Peyer's patch (tissue), 4 donors: ENCODE data around the gene TMCC3. TPM values are rescaled to one million over a fixed set of nuclear protein-coding genes. Genes with fewer than 3 reads are reported as not detected.
A peak's percentile ranks its signal among the peaks of the same experiment; 100 is the strongest.

Experiments
- DNase-seq, 3 donors: peaks; one replicate each; pipeline ENCODE4 v3.0.0-alpha.2; 2017 to 2019
- H3K27ac ChIP-seq, 4 donors: fragments of 200-600 bp; sonication (generic); one replicate each; pipeline ENCODE4 v1.5.1; 2016 to 2019
- H3K27me3 ChIP-seq, 2 donors: fragments of 200-600 bp; sonication (generic); one replicate each; pipeline ENCODE4 v1.5.1; 2019
- H3K36me3 ChIP-seq, 3 donors: fragments of 200-600 bp; sonication (generic); one replicate each; pipeline ENCODE4 v1.5.1; 2016 to 2019
- H3K4me1 ChIP-seq, 4 donors: fragments of 200-600 bp; sonication (generic); one replicate each; pipeline ENCODE4 v1.5.1; 2016 to 2019
- H3K4me3 ChIP-seq, 4 donors: fragments of 200-600 bp; sonication (generic); 1 replicate in 3 of 4; 2 replicates in 1 of 4; pipeline ENCODE4 v1.5.1; 2016 to 2019; ENCODE audit warnings: mild to moderate bottlenecking in 1 of 4
- H3K9me3 ChIP-seq, 4 donors: fragments of 200-600 bp; sonication (generic); one replicate each; pipeline ENCODE4 v1.5.1; 2016 to 2019; ENCODE audit warnings: mild to moderate bottlenecking in 1 of 4
- CTCF ChIP-seq, 6 experiments: fragments of 450-650 bp in 4 of 6; fragments of 200-600 bp in 2 of 6; sonication (generic) in 1 of 6; IDR thresholded peaks; one replicate each; pipeline ENCODE4 v1.5.1; 2017 to 2019; ENCODE audit warnings: antibody characterized with exemption in 6 of 6, mild to moderate bottlenecking in 3 of 6, moderate library complexity in 1 of 6
- POLR2A ChIP-seq, 2 donors: fragments of 450-650 bp; IDR thresholded peaks; one replicate each; pipeline ENCODE4 v1.5.1; 2017; ENCODE audit warnings: antibody characterized with exemption in 2 of 2, mild to moderate bottlenecking in 2 of 2, moderate library complexity in 2 of 2
- total RNA-seq, 4 donors: library from RNA; depleted of rRNA; stranded (reverse); fragments of >200 nt; gene quantifications; one replicate each; pipeline ENCODE4 v1.1.0, GENCODE V29; 2016

The TMCC3 gene
- total RNA-seq, 4 donors from 2014 or later, result 15.7 to 50.3 (median 32.1) TPM

- Histone ChIP-seq H3K9me3 (no peaks in the 10 kb centered on the region), H3K27me3 (no peaks in the 10 kb centered on the region), H3K36me3 (no peaks in the 10 kb centered on the region), H3K27ac (peak overlapping the region in 2 of 4 donors; percentile 13 to 62), H3K4me3 (no peak overlapping the region), H3K4me1 (peaks cover 0 to 22% (median 5%) of the 10 kb centered on the region in 4 donors)
- TF ChIP-seq CTCF (IDR thresholded peaks at IDR 0.05) (no peak), POLR2A (IDR thresholded peaks at IDR 0.05) (no peak)
- DNase-seq, result peak; percentile 28 to 59 (median 58)
These were observed 88.4 kb downstream of the TMCC3 start for GRCh38 chr12:94561943-94562411.

DNA sequence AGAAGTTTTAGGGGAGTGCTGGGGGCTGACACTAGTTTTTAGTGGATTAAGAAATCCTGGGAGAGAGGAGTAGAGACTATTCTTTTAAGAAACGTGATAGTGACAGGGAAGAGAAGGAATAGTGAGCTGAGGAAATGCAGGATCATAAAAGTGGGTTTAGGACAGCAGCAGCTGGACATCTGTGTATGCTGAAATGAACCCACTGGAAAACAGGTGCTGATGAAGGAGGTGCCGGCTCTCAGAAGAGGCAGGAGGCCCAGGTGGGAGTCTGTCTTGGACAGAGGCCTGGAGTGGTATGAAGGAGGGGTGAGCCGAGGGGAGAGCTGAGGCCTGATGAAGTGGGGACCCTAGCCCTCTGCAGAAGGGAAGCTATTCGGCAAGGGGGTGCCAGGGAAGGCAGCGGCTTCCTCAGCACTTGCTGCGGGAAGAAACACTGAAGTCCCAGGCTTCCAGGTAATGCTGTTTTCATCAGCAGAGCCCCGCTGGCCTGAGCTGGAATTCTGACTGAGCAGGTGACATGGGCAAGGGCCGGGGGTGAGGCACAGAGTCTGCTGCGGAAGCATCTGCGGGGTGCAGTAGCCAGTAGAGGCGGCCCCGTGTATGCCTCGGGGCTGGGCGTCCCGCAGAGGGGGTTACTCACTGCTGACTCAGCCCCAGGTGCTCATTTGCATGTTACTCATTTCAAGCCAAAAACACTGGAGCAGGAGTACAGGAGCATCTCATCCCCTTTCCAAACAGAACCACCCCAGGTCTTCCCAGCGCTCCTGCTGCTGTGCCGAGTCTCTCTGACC is 89.7 kb downstream of the TMCC3 start:
- H3K27ac ChIP-seq, result no peak overlapping the region
- TF ChIP-seq POLR2A (IDR thresholded peaks at IDR 0.05) (no peak), CTCF (IDR thresholded peaks at IDR 0.05) (no peak)
- H3K4me3 ChIP-seq, result no peak overlapping the region
- H3K9me3 ChIP-seq, result no peaks in the 10 kb centered on the region
- DNase-seq, result peak; percentile 60 to 78 (median 71)
- peaks cover 0 to 22% (median 5%) of the 10 kb centered on the region in 4 donors for H3K4me1 ChIP-seq
- H3K27me3 ChIP-seq, result no peaks in the 10 kb centered on the region
- H3K36me3 ChIP-seq, result no peaks in the 10 kb centered on the region

DNA sequence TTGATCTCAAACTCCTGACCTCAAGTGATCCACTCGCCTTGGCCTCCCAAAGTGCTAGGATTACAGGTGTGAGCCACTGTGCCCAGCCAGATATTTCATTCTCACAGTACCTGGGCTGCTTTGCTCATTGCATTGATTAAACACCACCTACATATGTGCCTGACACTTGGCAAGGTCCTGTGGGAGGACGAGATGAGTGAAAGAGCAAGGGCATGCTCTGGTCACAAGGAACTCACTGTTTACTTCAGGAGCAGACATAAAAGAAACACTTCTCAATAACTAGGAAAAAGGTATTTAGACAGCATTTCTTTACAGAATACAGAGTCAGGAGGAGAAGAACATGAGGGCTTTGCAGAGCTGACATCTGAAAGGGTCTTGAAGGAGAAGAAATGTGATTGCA is 91.7 kb downstream of the TMCC3 start:
- H3K27ac ChIP-seq, result peak overlapping the region in 3 of 4 donors; percentile 51 to 75 (median 54)
- H3K4me3 ChIP-seq, result no peak overlapping the region
- no peaks in the 10 kb centered on the region for H3K36me3 ChIP-seq
- no peak for TF ChIP-seq CTCF (IDR thresholded peaks at IDR 0.05)
- no peak for TF ChIP-seq POLR2A (IDR thresholded peaks at IDR 0.05)
- no peaks in the 10 kb centered on the region for H3K9me3 ChIP-seq
- H3K27me3 ChIP-seq, result no peaks in the 10 kb centered on the region
- peaks cover 0 to 22% (median 5%) of the 10 kb centered on the region in 4 donors for H3K4me1 ChIP-seq
- DNase-seq, result peak in 1 of 3 donors; percentile 39

DNA sequence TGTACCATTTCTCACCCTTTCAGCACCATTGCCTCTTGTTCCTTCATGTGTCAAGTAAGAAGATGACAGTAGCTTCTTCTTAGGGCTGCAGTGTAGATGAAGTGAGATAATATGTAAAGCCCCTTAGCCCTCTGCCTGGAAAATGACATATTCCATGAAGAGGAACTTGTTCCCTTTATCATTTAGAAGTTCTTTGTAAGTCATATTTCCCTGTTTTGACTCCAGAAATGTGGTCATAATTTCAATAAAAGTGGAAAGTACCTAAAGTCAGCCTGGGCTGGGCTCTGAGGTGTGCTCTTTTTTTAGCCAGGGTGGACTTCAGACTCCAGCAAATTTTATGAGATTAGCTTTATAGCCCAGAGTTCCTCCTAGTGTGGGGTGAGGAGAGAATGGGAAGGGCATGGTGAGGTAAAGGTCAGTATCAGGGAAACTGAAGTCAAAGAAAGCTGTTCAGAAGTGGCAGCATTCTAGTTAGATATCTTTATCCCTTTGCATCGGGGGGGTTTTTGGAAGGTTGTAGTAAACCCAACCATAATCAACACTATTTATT is 92.5 kb downstream of the TMCC3 start:
- H3K4me3 ChIP-seq, result no peak overlapping the region
- H3K36me3 ChIP-seq, result no peaks in the 10 kb centered on the region
- DNase-seq, result peak in 1 of 3 donors; percentile 44
- TF ChIP-seq POLR2A (IDR thresholded peaks at IDR 0.05) (no peak), CTCF (IDR thresholded peaks at IDR 0.05) (no peak)
- no peaks in the 10 kb centered on the region for H3K9me3 ChIP-seq
- no peaks in the 10 kb centered on the region for H3K27me3 ChIP-seq
- H3K27ac ChIP-seq, result peak overlapping the region in 3 of 4 donors; percentile 51 to 75 (median 54)
- H3K4me1 ChIP-seq, result peaks cover 0 to 22% (median 5%) of the 10 kb centered on the region in 4 donors

DNA sequence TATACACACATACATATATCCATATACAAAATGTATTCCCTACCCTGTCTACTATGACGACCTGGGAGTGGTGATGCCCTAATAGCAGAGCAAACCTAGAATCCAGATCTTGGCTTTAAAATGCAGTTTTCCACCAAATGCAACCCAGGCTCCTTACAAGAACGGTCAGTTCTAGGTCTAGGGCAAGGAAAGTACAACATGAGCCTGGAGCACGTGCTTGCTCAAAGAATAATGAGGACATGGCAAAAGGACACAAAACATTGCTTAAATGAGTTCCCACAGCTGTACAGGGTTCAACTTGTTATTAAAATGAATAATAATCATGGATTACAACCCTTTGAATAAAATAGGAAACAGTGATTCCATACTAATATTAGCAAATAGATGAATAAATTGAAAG is 94.7 kb downstream of the TMCC3 start:
- no peak for TF ChIP-seq CTCF (IDR thresholded peaks at IDR 0.05)
- TF ChIP-seq POLR2A (IDR thresholded peaks at IDR 0.05), result no peak
- no peaks in the 10 kb centered on the region for H3K36me3 ChIP-seq

More for the DNA sequence above, 94.7 kb downstream of the TMCC3 start:
- H3K4me3 ChIP-seq, result no peak overlapping the region
- H3K27ac ChIP-seq, result no peak overlapping the region
- DNase-seq, result no peak
- H3K9me3 ChIP-seq, result no peaks in the 10 kb centered on the region
- H3K27me3 ChIP-seq, result no peaks in the 10 kb centered on the region
- peaks cover 0 to 13% (median 2%) of the 10 kb centered on the region in 4 donors for H3K4me1 ChIP-seq
